HepG2 (cell line): Measurements from ENCODE around the gene EIF5. TPM values are rescaled to one million over a fixed set of nuclear protein-coding genes. Genes with fewer than 3 reads are reported as not detected.

Experiments
- ATAC-seq: fragments of 200-7000 bp; cut with Tn5 transposase; 3 replicates; pipeline ENCODE4 v1.9.1; 2020; ENCODE audit warnings: mild to moderate bottlenecking, moderate library complexity
- BruUV-seq: library from RNA; stranded (reverse); fragments of 400-500 nt; replicated peaks from 2 replicates; lab custom pipeline; 2021; lab: Mats Ljungman, UMichigan
- CTCF ChIA-PET: fragments of 300-600 bp; formaldehyde crosslinking; extraction: SDS; loops from one replicate; lab custom pipeline; 2021; ENCODE audit warnings: low total read pairs, inconsistent platforms, low intra/inter-chr PET ratio; lab: Yijun Ruan, JAX
- POLR2A ChIA-PET: fragments of 350-600 bp; sonication (Branson Sonifier 250); formaldehyde crosslinking; loops from one replicate; lab custom pipeline; 2020; ENCODE audit warnings: antibody characterized with exemption, inconsistent platforms; lab: Yijun Ruan, JAX
- DNase-seq: peaks from one replicate; pipeline ENCODE4 v3.0.0-alpha.2; 2015; ENCODE audit warnings: low spot score
- FAIRE-seq: peaks from 3 replicates; lab custom pipeline; 2011; peaks lifted over from hg19 to GRCh38; lab: Jason Lieb, UNC
- H2AFZ ChIP-seq: one replicate; pipeline ENCODE4 v1.6.1; 2011; ENCODE audit warnings: low read length, inconsistent platforms
- H3K27ac ChIP-seq: fragments of 300-600 bp; 3 replicates; pipeline ENCODE4 v1.8.0; 2011; ENCODE audit warnings: mixed run types, mild to moderate bottlenecking, mixed read lengths, low read length, inconsistent platforms; ENCODE audit not compliant: insufficient read depth; ENCODE audit errors: extremely low read length
- H3K27me3 ChIP-seq, 2 experiments: fragments of 200-600 bp in 1 of 2; 2 replicates in 1 of 2; 3 replicates in 1 of 2; pipeline versions ENCODE4 v1.6.0 to v1.8.0; 2011; ENCODE audit warnings: low read length in 2 of 2, mild to moderate bottlenecking in 2 of 2, moderate library complexity in 2 of 2, inconsistent platforms in 1 of 2; ENCODE audit not compliant: insufficient read depth in 2 of 2, control insufficient read depth in 1 of 2
- H3K36me3 ChIP-seq, 2 experiments: fragments of 200-600 bp in 1 of 2; replicated peaks in 1 of 2; 2 replicates in 1 of 2; 3 replicates in 1 of 2; pipeline versions ENCODE4 v1.5.1 to v1.8.0; 2011; ENCODE audit warnings: low read length in 2 of 2, inconsistent platforms in 1 of 2; ENCODE audit not compliant: insufficient read depth in 2 of 2, control insufficient read depth in 1 of 2
- H3K4me1 ChIP-seq: 2 replicates; pipeline ENCODE4 v1.5.1; 2012; ENCODE audit warnings: low read length, inconsistent platforms; ENCODE audit not compliant: insufficient read depth
- H3K4me2 ChIP-seq: 2 replicates; pipeline ENCODE4 v1.6.0; 2011; ENCODE audit warnings: low read depth, low read length, inconsistent platforms
- H3K4me3 ChIP-seq, 3 experiments: fragments of 200-600 bp in 1 of 3; sonication (generic), shearing (Covaris generic) in 1 of 3; replicated peaks in 1 of 3; 2 replicates each; pipeline ENCODE4 v1.5.1; 2011 to 2016; ENCODE audit warnings: low read length in 3 of 3, inconsistent platforms in 2 of 3, low read depth in 2 of 3, mild to moderate bottlenecking in 2 of 3, control low read depth in 1 of 3, mixed read lengths in 1 of 3; ENCODE audit not compliant: insufficient read depth in 1 of 3
- H3K79me2 ChIP-seq: one replicate; pipeline ENCODE4 v1.6.1; 2011; ENCODE audit warnings: low read length, inconsistent platforms; ENCODE audit not compliant: insufficient read depth
- H3K9ac ChIP-seq: 2 replicates; pipeline ENCODE4 v1.6.0; 2011; ENCODE audit warnings: mild to moderate bottlenecking, low read depth, low read length, inconsistent platforms; ENCODE audit not compliant: insufficient read depth
- H3K9me3 ChIP-seq: 2 replicates; pipeline ENCODE4 v1.5.1; 2012; ENCODE audit warnings: mild to moderate bottlenecking, low read length
- H4K20me1 ChIP-seq: 2 replicates; pipeline ENCODE4 v1.6.0; 2011; ENCODE audit warnings: inconsistent platforms, mild to moderate bottlenecking, low read length, moderate library complexity; ENCODE audit not compliant: insufficient read depth
- FOXP1 ChIP-seq, 2 experiments: fragments of 450-650 bp in 1 of 2; IDR thresholded peaks; 2 replicates each; pipeline ENCODE4 v1.6.1; 2017 to 2018; ENCODE audit warnings: antibody characterized with exemption in 1 of 2
- JUN ChIP-seq: sonication (generic); formaldehyde crosslinking; IDR thresholded peaks from 2 replicates; pipeline ENCODE4 v1.4.0; 2020; ENCODE audit warnings: mild to moderate bottlenecking, missing genetic modification reagents
- LCORL ChIP-seq, 2 experiments: fragments of 450-650 bp in 1 of 2; sonication (generic) in 1 of 2; formaldehyde crosslinking in 1 of 2; IDR thresholded peaks; 2 replicates each; pipeline versions ENCODE4 v1.5.0 to v1.6.1; 2017 to 2020; ENCODE audit warnings: antibody characterized with exemption in 1 of 2, missing genetic modification reagents in 1 of 2
- RCOR2 ChIP-seq: IDR thresholded peaks from 2 replicates; pipeline ENCODE4 v1.6.1; 2016; ENCODE audit warnings: missing biosample characterization, missing genetic modification reagents
- SRSF9 ChIP-seq: fragments of 200-400 bp; formaldehyde crosslinking; IDR thresholded peaks from 2 replicates; pipeline ENCODE4 v1.6.1; 2018; ENCODE audit warnings: borderline replicate concordance, mild to moderate bottlenecking, low read depth, low read length; ENCODE audit not compliant: insufficient read depth, poor library complexity, severe bottlenecking
- ZFP82 ChIP-seq: sonication (generic); formaldehyde crosslinking; IDR thresholded peaks from 2 replicates; pipeline ENCODE4 v1.5.1; 2020; ENCODE audit warnings: mild to moderate bottlenecking, missing genetic modification reagents, borderline replicate concordance
- ZNF329 ChIP-seq: sonication (generic); formaldehyde crosslinking; IDR thresholded peaks from 2 replicates; pipeline ENCODE4 v1.9.0; 2021; ENCODE audit warnings: low read depth, mild to moderate bottlenecking, missing genetic modification reagents
- ZNF33A ChIP-seq: sonication (generic); formaldehyde crosslinking; IDR thresholded peaks from 2 replicates; pipeline ENCODE4 v1.5.1; 2020; ENCODE audit warnings: missing genetic modification reagents, mild to moderate bottlenecking, moderate library complexity, borderline replicate concordance
- ZNF383 ChIP-seq: sonication (generic); formaldehyde crosslinking; IDR thresholded peaks from 2 replicates; pipeline ENCODE4 v1.4.0; 2020; ENCODE audit warnings: missing genetic modification reagents, mild to moderate bottlenecking, borderline replicate concordance
- ZNF446 ChIP-seq: sonication (generic); formaldehyde crosslinking; IDR thresholded peaks from 2 replicates; pipeline ENCODE4 v1.5.0; 2020; ENCODE audit warnings: mild to moderate bottlenecking, missing genetic modification reagents
- ZNF598 ChIP-seq: sonication (generic); formaldehyde crosslinking; IDR thresholded peaks from 2 replicates; pipeline ENCODE4 v1.5.1; 2020; ENCODE audit warnings: mild to moderate bottlenecking, missing genetic modification reagents, borderline replicate concordance
- ZNF724P ChIP-seq: sonication (generic); formaldehyde crosslinking; IDR thresholded peaks from 2 replicates; pipeline ENCODE4 v1.8.0; 2022; ENCODE audit warnings: missing genetic modification reagents, borderline replicate concordance
- WGBS: methylation state at CpG from one replicate; pipeline ENCODE4 v1.1.6; 2017; ENCODE audit warnings: low lambda C conversion rate; 5-methylcytosine and 5-hydroxymethylcytosine counted together
- in situ Hi-C: cut with HindIII; loops from 2 replicates; pipeline ENCODE4 v1.10.0; 2017; ENCODE audit warnings: low pct_unique_long_range_greater_than_20kb; ENCODE audit not compliant: extremely low pct_ligation_motif_present
- intact Hi-C: fragments of 100-400 bp; cut with micrococcal nuclease; formaldehyde crosslinking; loops from one replicate; pipeline ENCODE4 v1.10.0; 2022; ENCODE audit not compliant: unreplicated experiment
- polyA plus RNA-seq, 8 experiments: library from polyadenylated mRNA; depleted of rRNA in 3 of 8; stranded (reverse) in 7 of 8; unstranded in 1 of 8; fragments of >200 nt; fragmentation: Illumina TruSeq in 4 of 8; extraction: Trizol in 4 of 8; gene quantifications; 2 replicates each; pipeline versions ENCODE4 v1.2.1 to v1.2.3, GENCODE V29; 2011 to 2016; ENCODE audit warnings: low read depth in 4 of 8, missing spikeins in 1 of 8, mixed read lengths in 1 of 8; ENCODE audit not compliant: insufficient read depth in 1 of 8
- total RNA-seq, 5 experiments: library from RNA; depleted of rRNA; stranded (reverse); fragments of >200 nt; fragmentation: Illumina TruSeq; extraction: Trizol; gene quantifications; 2 replicates each; pipeline ENCODE4 v1.2.3, GENCODE V29; 2016; ENCODE audit warnings: low read depth in 1 of 5
- TF ChIP-seq, protein P1 (sequence below): sonication (generic); formaldehyde crosslinking; IDR thresholded peaks from 2 replicates; pipeline ENCODE4 v1.8.1; 2022; ENCODE audit warnings: low read depth, mild to moderate bottlenecking, missing genetic modification reagents
- TF ChIP-seq, protein P2 (sequence below): IDR thresholded peaks from 2 replicates; pipeline ENCODE4 v1.6.1; 2012; ENCODE audit warnings: low read depth, low read length, improper control_type of control experiment

The EIF5 gene
- total and polyA plus RNA-seq, 2 of the 13 experiments (the other 11 are each of a cell fraction or from before 2014, with no cell fraction given): 189 to 281 TPM

DNA sequence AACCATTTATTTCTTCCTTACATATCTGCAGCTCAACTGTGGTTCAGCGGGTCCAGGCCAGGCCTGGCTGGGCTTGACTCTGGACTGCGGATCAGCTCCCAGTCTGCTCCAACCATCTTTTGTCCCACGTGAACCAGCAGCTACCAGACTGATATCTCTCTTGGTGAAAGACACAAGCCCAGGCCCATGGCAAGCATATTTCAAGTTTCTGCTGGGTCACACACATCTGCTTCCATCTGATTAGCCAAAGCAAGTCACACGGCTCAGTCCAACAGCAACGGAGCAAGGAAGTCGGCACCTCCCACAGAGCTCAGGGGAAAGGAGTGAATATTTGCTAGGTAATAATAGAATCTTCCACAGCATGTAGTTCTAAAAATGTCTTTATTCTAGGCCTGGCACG lies 26.5 kb downstream of the EIF5 start:
- no peaks in the 10 kb centered on the region for H3K27me3 ChIP-seq
- intact Hi-C loops (no loop called here), in situ Hi-C loops (no loop called here)
- CTCF ChIA-PET: no interaction called here
- no peak for DNase-seq
- H4K20me1 ChIP-seq: no peaks in the 10 kb centered on the region
- H3K27ac ChIP-seq: no peak overlapping the region
- no peak for TF ChIP-seq ZNF33A (CRISPR knock-in tag)
- no peak for TF ChIP-seq ZFP82 (CRISPR knock-in tag)
- TF ChIP-seq ZNF598 (CRISPR knock-in tag): no peak
- no peak for TF ChIP-seq ZNF383
- peaks cover 9% of the 10 kb centered on the region for H3K9me3 ChIP-seq
- POLR2A ChIA-PET: no interaction called here
- no peak for ATAC-seq
- no peak overlapping the region for H3K4me2 ChIP-seq
- H3K4me3 ChIP-seq: no peak overlapping the region
- H3K9ac ChIP-seq: no peak overlapping the region
- FAIRE-seq: no peak
- WGBS: 68% methylated on average over 7 of the region's 7 CpGs
- H2AFZ ChIP-seq: no peak overlapping the region
- BruUV-seq: no TSS peak
- H3K36me3 ChIP-seq: no peaks in the 10 kb centered on the region
- no peaks in the 10 kb centered on the region for H3K79me2 ChIP-seq
- peaks cover 48% of the 10 kb centered on the region for H3K4me1 ChIP-seq

DNA sequence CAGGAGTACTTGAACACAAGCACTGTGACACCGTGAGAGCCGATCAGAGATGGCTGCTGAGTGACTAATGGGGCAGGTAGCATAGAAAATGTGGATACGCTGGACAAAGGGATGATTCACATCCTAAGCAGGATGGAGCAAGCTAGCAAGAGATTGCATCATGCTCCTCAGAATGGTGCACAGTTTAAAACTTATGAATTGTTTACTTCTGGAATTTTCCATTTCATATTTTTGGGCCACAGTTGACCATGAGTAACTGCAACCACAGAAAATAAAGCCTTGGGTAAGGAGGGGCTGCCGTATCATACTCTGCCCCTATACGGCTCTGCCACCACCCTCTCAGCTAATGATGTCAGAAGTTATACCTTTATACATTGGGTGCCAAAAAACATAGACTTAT lies 27.8 kb downstream of the EIF5 start:
- Histone ChIP-seq H3K9me3 (peaks cover 9% of the 10 kb centered on the region), H4K20me1 (no peaks in the 10 kb centered on the region), H3K4me3 (no peak overlapping the region), H3K27ac (no peak overlapping the region), H3K4me2 (peak overlapping the region; percentile 45), H2AFZ (no peak overlapping the region), H3K79me2 (no peaks in the 10 kb centered on the region), H3K27me3 (no peaks in the 10 kb centered on the region), H3K9ac (no peak overlapping the region), H3K36me3 (no peaks in the 10 kb centered on the region), H3K4me1 (peaks cover 36% of the 10 kb centered on the region)
- intact Hi-C loops (no loop called here), in situ Hi-C loops (no loop called here)
- WGBS: 26% methylated on average over 5 of the region's 5 CpGs
- peak; percentile 80 for DNase-seq
- ChIA-PET POLR2A (interaction anchor here (0.8 kb wide), 1 partner anchor 28 kb away, joined by 3 read pairs; the partner anchor contains the start of gene EIF5), CTCF (no interaction called here)
- no TSS peak for BruUV-seq
- FAIRE-seq: no peak
- peak; percentile 68; the same call in 2 of the 3 replicates for ATAC-seq
- TF ChIP-seq, protein P1, sequence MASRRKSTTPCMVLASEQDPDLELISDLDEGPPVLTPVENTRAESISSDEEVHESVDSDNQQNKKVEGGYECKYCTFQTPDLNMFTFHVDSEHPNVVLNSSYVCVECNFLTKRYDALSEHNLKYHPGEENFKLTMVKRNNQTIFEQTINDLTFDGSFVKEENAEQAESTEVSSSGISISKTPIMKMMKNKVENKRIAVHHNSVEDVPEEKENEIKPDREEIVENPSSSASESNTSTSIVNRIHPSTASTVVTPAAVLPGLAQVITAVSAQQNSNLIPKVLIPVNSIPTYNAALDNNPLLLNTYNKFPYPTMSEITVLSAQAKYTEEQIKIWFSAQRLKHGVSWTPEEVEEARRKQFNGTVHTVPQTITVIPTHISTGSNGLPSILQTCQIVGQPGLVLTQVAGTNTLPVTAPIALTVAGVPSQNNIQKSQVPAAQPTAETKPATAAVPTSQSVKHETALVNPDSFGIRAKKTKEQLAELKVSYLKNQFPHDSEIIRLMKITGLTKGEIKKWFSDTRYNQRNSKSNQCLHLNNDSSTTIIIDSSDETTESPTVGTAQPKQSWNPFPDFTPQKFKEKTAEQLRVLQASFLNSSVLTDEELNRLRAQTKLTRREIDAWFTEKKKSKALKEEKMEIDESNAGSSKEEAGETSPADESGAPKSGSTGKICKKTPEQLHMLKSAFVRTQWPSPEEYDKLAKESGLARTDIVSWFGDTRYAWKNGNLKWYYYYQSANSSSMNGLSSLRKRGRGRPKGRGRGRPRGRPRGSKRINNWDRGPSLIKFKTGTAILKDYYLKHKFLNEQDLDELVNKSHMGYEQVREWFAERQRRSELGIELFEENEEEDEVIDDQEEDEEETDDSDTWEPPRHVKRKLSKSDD (CRISPR knock-in tag): no peak
- no peak for TF ChIP-seq SRSF9
- no peak for TF ChIP-seq LCORL (IDR thresholded peaks at IDR 0.05)
- TF ChIP-seq LCORL (CRISPR knock-in tag; IDR thresholded peaks at IDR 0.05): no peak
- TF ChIP-seq ZNF329 (CRISPR knock-in tag): no peak
- 0 out of 2 replicates have a peak, but pooled peaks have one; percentile 39 for TF ChIP-seq RCOR2 (CRISPR knock-in tag)
- TF ChIP-seq ZNF724P (CRISPR knock-in tag): no peak
- no peak for TF ChIP-seq FOXP1 (IDR thresholded peaks at IDR 0.05)
- TF ChIP-seq FOXP1 (CRISPR knock-in tag; IDR thresholded peaks at IDR 0.05): no peak
- no peak for TF ChIP-seq ZNF446 (CRISPR knock-in tag)
- TF ChIP-seq, protein P2, sequence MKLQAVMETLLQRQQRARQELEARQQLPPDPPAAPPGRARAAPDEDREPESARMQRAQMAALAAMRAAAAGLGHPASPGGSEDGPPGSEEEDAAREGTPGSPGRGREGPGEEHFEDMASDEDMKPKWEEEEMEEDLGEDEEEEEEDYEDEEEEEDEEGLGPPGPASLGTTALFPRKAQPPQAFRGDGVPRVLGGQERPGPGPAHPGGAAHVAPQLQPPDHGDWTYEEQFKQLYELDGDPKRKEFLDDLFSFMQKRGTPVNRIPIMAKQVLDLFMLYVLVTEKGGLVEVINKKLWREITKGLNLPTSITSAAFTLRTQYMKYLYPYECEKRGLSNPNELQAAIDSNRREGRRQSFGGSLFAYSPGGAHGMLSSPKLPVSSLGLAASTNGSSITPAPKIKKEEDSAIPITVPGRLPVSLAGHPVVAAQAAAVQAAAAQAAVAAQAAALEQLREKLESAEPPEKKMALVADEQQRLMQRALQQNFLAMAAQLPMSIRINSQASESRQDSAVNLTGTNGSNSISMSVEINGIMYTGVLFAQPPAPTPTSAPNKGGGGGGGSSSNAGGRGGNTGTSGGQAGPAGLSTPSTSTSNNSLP: 0 out of 2 replicates have a peak, but pooled peaks have one; percentile 37
- TF ChIP-seq JUN (CRISPR knock-in tag): 0 out of 2 replicates have a peak, but pooled peaks have one; percentile 38
